Left renal pelvis (tissue), 4 donors: ENCODE data around the gene RWDD1. TPM values are rescaled to one million over a fixed set of nuclear protein-coding genes. Genes with fewer than 3 reads are reported as not detected.

ENCODE experiments used
- DNase-seq, 4 donors: peaks; one replicate each; pipeline ENCODE4 v3.0.0-alpha.2; 2013; ENCODE audit warnings: low read depth in 4 of 4, low spot score in 3 of 4
- polyA plus RNA-seq, 4 donors: library from polyadenylated mRNA; unstranded; fragments of 120-200 nt; gene quantifications; one replicate each; pipeline ENCODE4 v1.2.1, GENCODE V29; 2013; ENCODE audit not compliant: insufficient read length in 4 of 4

Gene RWDD1
- 10 to 100 TPM; 77.7 to 84.3 (median 79.3) TPM for polyA plus RNA-seq

- DNase-seq = peak; percentile 94 to 98 (median 97)
These were observed at the start of gene RWDD1 for GRCh38 chr6:116570856-116571682. TSS of gene RWDD1 (plus strand) at chr6:116571504. CDS start at chr6:116571583, 79 bp downstream.

- DNase-seq = no peak
These were observed 48.4 kb upstream of the RWDD1 start for GRCh38 chr6:116522896-116523295.

GRCh38 chr6:116524236-116524635, 47.1 kb upstream of the RWDD1 start:
- DNase-seq = no peak

- DNase-seq = no peak
These were observed 43.2 kb upstream of the RWDD1 start for GRCh38 chr6:116528133-116528532.

- DNase-seq = no peak
These were observed 42.5 kb upstream of the RWDD1 start for GRCh38 chr6:116528780-116529179.

- DNase-seq = no peak
These were observed 41.6 kb upstream of the RWDD1 start for GRCh38 chr6:116529466-116530290.

- DNase-seq = no peak
These were observed 40.9 kb upstream of the RWDD1 start for GRCh38 chr6:116530436-116530835.

GRCh38 chr6:116531675-116532570, 39.4 kb upstream of the RWDD1 start:
- no peak for DNase-seq

GRCh38 chr6:116533233-116533957, 37.9 kb upstream of the RWDD1 start:
- DNase-seq = no peak

GRCh38 chr6:116535109-116535508, 36.2 kb upstream of the RWDD1 start:
- DNase-seq = no peak

GRCh38 chr6:116536216-116536621, 35.1 kb upstream of the RWDD1 start:
- no peak for DNase-seq

GRCh38 chr6:116542426-116542825, 28.9 kb upstream of the RWDD1 start:
- DNase-seq = no peak

GRCh38 chr6:116543149-116543548, 28.2 kb upstream of the RWDD1 start:
- DNase-seq = no peak

- DNase-seq = no peak
These were observed 25.7 kb upstream of the RWDD1 start, which contains the start of gene TRAPPC3L for GRCh38 chr6:116545651-116546050. TSS of gene TRAPPC3L (minus strand) at chr6:116545684. CDS start at chr6:116545514, 170 bp downstream.

- DNase-seq = no peak
These were observed 23.9 kb upstream of the RWDD1 start for GRCh38 chr6:116547358-116547757.

GRCh38 chr6:116550796-116551195, 20.5 kb upstream of the RWDD1 start:
- no peak for DNase-seq

GRCh38 chr6:116553451-116553850, 17.9 kb upstream of the RWDD1 start, which contains the start of gene CALHM4:
TSS of gene CALHM4 (plus strand) at chr6:116553751. CDS start at chr6:116553794, 43 bp downstream.
- no peak for DNase-seq

- no peak for DNase-seq
These were observed 15.2 kb upstream of the RWDD1 start for GRCh38 chr6:116556065-116556464.

- no peak for DNase-seq
These were observed 14.4 kb upstream of the RWDD1 start for GRCh38 chr6:116556814-116557415.
